Activated naive CD4-positive, alpha-beta T cell (primary cell): ENCODE data around the gene CDK15.
"Not testable (repeated sequence)": the region's sequence is repeated elsewhere in the genome, so short reads cannot be mapped to it uniquely, and the experiment has no call there.

Source experiments
- DNase-seq, 4 experiments: peaks; one replicate each; lab custom pipeline; 2025; lab: John Stamatoyannopoulos, UW

CDK15 gene

DNA sequence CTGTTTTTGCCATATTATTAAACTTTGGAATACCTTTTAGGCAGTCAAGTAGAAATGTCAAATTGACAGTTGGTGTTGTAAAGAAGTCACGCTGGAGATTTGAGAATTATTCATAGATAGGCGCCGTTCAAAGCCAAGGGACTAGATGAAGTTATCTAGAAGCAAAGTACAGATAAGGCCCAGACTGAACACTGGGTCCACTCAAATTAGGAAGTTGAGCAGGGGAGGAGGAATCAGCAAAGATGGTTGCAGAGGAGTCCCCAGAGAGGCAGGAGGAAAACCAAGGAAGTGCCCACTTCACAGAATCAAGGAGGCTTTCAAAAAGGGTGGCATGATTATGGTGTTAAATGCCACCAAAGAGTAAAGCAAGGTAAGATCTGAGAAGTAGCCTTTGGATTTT lies 16.0 kb upstream of the CDK15 start:
- DNase-seq: no peak

GRCh38 chr2:201790989-201791388 lies 15.3 kb upstream of the CDK15 start:
- no peak for DNase-seq

DNA sequence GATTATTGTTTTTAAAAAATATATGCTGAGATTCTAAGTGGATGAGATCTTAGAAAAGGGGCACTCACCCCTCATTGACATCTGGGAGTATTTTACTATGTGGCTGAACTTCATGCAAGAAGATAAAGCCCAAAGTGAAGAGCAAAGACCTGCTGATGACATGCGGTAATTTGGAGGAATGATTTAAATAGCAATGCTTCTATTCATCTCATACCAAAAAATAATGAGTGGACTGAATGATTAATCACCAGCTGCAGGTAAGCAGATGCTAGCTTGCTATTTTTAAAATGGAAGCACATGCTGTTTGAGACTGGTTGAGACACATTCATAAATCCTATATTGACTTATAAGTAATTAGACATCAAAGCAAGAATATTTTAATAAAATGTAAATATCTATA lies 12.7 kb upstream of the CDK15 start:
- no peak for DNase-seq

DNA sequence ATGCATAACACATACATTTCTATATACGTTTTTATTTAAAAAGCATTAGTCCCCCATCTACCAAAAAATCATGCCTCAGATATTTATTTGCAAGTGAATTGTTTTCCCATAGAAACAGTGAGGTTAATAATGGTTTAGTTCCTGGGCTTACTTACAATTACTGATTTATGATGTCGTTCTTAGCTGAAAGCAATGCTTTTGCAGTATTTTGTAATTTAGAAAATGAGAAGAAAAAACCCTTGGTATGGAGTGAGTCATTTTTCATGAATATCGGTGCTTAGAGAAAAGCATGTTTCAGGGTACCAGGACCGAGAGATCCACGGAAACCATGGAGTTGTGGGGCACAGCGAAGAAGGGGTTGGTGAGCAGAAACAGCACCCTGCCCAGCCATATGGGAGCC lies 12.0 kb upstream of the CDK15 start:
- DNase-seq: no peak

DNA sequence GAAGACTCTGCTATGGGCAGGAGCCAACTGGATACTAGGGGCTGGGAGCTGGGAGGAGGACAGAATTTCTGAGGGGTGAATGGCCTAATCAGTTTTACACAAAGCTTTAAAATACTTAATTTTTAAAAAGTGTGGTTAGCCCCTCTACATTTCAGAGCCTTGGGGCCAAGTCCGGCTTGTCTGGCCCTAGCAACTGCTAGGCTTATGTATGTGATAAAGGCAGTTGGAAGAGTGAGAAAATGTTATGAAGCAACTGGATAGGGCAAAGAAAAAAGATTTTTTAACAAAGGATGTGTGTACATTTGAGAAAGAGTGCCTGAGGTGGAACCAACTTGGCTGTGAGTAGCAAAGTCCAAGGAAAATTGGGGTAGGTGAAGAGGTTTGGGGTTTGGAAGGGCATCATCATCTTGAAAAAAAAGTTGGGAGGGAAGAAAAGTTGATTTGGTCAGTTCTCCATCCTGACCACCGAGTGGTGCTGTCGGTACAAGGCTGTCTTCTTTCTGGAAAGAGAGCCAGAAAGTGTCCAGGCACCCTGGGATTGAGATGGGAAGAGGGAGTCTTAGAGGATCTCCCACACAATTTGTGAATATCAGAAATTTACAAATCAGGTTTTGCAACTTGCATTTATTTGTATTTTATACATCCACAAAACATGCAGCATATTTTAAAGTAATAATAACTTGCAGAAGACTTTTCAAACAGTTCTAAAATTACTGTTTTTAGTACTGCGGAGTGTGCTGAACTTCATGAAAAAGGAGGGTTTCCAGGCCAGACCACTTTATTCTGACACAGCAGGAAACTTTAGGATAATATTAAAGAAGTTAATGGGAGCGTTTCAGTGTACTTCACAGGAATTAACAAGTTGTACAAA lies 10.5 kb upstream of the CDK15 start:
- DNase-seq: no peak

DNA sequence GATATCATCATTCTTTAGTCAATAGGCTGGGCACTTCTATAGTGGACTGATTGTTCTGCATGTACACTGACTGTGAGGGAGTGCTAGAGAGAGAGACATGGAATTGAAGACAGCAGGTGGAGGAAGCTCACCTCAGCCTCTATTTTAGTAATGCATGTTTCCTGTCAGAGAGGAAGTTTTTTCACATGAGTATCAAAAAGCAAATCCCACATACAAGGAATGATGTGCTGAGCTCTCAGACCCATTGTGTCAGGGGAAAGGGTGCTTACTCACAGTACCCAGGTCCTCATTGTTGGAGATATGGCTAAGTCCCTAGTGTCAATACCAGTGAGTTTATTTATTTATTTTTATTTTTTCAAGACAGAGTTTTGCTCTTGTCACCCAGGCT lies 9.9 kb upstream of the CDK15 start:
- no peak for DNase-seq

DNA sequence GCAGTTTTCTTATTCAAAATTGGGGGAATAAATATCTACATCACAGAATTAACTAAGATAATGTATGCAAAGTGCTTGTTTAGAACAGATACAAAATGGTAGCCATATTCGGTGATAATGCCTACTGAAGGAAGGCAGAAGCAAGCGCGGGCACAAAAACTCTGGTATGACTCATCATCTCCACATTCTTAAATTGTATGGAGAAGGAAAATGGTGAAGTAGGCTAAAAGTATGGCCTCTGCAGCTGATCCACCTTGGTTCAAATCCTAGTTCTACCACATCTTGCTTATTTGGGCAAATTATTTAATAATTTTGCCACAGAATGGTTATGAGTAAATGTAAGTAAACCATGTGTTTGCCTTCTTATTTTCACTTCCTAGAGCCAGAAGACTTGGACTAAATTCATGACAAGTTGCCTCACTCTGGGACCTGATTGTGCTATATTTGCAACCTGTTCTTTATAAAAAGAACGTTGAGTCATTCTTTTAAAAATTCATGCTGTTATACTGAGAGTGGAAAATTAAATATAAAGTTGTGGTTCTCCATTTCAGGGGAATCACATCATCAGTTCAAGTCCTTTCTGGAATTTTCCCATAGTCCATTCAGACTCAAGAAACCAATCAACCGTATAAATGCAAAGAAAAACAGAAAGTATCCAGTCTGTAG lies 9.0 kb upstream of the CDK15 start:
- DNase-seq: no peak

DNA sequence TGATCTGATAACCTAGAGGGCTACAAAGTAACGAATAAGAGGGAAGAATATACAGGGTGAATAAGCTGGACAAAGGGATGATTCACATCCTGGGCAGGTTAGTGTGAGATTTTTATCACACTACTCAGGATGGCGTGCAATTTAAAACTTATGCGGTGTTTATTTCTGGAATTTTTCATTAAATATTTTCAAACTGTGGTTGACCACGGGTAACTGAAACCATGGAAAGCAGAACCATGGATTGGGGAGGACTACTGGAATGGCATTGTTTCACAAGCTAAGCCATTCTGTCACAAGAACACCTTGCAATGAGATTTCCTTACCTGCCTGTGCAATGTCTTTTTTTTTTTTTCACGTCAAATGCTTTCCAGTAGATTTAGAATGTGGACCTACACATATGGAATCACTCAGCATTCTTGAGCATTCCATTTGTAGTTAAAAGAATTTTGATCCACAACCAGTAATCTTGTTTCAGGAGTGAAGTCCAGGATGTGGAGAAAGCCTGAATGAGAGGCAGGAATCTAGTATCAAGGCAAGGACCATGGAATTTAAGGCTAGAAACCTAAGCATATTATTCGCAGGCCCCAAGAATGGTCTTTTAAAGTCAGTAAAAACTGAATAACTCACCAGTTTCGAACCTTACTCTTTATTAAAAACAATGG lies 8.0 kb upstream of the CDK15 start:
- no peak for DNase-seq

DNA sequence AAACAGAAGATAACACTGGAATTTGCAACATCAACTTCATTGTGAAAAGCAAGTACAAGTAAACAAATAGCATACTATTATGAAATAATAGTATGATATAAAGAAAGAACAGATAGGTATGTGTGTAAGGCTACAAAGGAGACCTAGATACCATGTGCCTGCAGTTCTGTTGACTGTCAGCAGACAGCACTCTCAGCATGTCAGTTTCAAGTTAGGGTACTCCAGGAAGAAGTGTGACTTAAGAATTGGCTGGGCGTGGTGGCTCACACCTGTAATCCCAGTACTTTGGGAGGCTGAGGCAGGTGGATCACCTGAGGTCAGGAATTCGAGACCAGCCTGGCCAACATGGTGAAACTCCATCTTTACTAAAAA lies 7.4 kb upstream of the CDK15 start:
- DNase-seq: not testable (repeated sequence)

DNA sequence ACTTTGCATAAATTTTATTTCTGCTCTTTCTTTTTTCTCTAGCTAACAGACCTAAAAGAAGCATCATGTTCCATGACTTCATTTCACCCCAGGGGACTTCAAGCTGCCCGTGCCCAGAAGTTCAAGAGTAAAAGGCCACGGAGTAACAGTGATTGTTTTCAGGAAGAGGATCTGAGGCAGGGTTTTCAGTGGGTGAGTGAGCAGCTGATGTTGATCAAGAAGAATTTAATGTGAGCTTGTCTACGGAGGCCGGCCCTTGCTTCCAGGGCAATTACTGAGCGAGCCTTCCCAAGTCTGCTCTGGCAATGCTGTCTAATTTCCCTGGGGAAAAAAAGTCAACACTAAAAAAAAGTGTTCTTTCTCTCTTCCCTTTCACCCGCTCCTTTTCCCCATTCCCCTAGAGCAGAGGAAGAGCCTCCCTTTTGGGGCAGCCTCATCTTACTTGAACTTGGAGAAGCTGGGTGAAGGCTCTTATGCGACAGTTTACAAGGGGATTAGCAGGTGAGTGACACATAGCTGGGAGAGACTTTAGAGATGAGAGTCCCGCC lies 1.2 kb downstream of the CDK15 start:
- DNase-seq: no peak

DNA sequence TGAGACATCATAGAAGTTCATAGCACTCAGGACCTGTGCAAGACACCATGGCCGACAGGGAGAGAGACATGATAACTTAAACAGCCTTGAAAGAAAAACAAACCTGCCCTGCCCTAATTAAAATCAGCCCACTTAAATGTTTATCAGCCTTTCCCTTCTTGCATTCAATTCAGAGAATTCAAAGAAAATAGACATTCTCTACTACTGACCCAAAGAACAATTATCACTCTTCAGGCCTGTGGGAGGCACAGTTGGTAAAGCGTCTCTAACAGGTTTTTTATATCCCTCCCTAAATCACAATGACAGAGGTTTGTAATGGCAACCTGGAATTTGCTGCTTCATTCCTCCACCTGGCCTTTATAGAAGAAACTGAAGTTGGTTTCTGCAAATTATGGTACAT lies 1.7 kb downstream of the CDK15 start:
- no peak for DNase-seq

DNA sequence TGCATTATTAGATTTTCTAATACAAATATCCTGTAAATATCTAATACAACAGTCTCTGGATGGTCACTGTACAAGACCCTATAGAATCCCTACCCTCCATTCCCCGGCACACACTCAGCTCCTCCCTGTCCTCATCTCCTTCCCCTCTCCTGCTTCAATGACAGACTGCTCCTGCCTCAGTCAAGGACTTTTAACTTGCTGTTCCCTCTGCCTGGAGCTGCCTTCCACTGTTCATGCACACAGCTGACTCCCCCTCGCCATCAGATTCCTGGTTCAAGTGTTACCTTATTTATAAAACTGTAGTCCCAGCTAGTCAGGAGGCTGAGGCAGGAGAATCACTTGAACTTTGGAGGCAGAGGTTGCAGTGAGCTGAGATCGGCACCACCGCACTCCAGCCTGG lies 3.3 kb downstream of the CDK15 start:
- no peak for DNase-seq

- DNase-seq: not testable (repeated sequence)
These were observed 4.3 kb downstream of the CDK15 start for GRCh38 chr2:201810604-201811003.

GRCh38 chr2:201813996-201814760 lies 7.8 kb downstream of the CDK15 start:
- DNase-seq: no peak

DNA sequence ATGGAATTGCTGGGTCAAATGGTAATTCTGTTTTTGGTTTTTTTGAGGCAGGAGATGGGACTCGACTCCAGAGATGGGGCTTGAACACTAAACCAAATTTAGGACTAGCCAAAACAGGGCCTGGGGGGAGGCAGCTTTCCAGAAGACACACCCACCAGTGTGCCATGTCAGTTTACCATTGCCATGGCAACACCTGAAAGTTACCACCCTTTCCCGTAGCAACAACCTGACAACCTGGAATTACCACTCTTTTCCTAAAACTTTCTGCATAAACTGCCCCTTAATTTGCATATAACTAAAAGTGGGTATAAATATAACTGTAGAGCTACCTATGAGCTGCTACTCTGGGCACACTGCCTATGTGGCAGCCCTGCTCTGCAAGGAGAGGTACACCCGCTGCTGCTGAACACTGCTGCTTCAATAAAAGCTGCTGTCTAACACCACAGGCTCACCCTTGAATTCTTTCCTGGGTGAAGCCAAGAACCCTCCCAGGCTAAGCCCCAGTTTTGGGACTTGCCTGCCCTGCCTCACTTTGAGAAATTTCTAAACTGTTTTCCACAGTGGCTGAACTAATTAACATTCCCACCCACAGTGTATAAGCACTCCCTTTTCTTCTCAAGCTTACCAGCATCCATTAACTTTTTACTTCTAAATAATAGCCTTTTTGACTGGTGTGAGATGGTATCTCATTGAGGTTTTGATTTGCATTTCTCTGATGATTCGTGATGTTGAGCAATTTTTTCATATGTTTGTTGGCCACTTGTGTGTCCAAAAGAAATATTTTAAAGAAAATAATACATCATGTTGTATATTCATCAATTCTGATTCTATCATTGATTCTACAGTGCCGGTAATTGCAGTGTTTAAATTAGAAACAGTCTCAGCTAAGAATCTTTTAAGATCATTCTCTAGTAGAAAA lies 10.6 kb downstream of the CDK15 start:
- no peak for DNase-seq

DNA sequence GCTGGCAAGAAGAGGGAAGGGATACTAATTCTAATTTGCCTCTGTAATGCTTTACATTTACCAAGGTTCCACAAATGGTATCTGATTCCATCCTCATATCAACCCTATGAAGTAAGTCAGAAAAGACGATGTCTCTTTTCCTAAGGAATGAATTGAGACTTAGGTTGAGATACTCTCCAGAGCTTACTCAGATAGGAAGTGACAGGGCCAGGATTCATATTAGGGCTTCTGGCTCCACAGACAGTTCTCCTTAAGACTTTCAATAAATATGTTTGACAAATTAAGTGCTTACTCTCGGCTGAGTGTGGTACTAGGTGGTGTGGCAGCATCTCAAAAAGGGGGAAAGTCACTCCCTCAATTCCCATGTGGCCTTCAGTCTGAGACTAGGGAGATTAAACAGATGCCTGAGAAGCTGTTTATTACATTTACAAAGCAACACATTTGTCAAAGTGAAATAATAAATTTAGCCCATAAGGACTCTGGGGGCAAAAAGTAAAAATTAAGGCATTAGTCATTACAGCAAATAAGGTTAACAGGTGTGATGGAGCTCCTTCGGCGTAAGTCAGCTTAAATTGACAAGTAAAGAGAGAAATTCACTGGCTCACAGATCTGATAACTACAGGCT lies 14.2 kb downstream of the CDK15 start:
- no peak for DNase-seq

GRCh38 chr2:201821080-201821479 lies 14.7 kb downstream of the CDK15 start:
- DNase-seq: no peak

GRCh38 chr2:201824212-201824611 lies 17.9 kb downstream of the CDK15 start:
- no peak for DNase-seq

GRCh38 chr2:201827621-201828020 lies 21.3 kb downstream of the CDK15 start:
- DNase-seq: no peak

- no peak for DNase-seq
These were observed 21.9 kb downstream of the CDK15 start for GRCh38 chr2:201828220-201828619.

DNA sequence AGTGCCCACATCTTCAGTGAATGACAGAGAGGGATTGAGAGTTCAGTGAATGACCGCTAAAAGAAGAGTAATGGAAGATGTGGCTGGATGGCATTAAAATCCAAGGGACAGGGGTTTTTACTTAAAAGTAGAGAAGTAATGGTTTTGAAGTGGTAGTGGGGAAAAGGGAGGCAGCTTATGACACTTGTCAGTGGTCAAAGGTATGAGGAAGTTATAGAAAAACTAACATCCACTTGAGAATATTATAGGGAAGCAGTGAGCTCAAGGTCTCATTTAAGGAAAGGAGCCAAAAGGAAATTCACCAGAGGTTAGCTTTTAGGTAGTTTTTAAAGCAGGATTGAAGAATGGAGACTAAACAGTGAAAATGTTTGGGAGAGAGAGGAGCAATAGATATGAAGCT lies 24.3 kb downstream of the CDK15 start:
- no peak for DNase-seq
